HFF-Myc (cell line): ENCODE results near the gene RABAC1.

ENCODE experiments used
- DNase-seq: peaks from one replicate; pipeline ENCODE4 v3.0.0-alpha.2; 2011; ENCODE audit warnings: low read depth; ENCODE audit errors: extremely low read depth
- H3K4me3 ChIP-seq: replicated peaks from 2 replicates; pipeline ENCODE4 v1.5.1; 2011; ENCODE audit warnings: low read depth, mild to moderate bottlenecking, control low read depth, low read length
- CTCF ChIP-seq: IDR thresholded peaks from 2 replicates; pipeline ENCODE4 v1.5.1; 2012; ENCODE audit warnings: mild to moderate bottlenecking, low read depth, low read length, control low read depth; ENCODE audit errors: missing control alignments

Gene RABAC1

GRCh38 chr19:41924151-41925145 lies 34.7 kb downstream of the RABAC1 start:
- DNase-seq = no peak
- TF ChIP-seq CTCF = no peak
- no peak overlapping the region for H3K4me3 ChIP-seq

- no peak overlapping the region for H3K4me3 ChIP-seq
- no peak for DNase-seq
- TF ChIP-seq CTCF = no peak
These were observed 35.9 kb downstream of the RABAC1 start for GRCh38 chr19:41923045-41923788.

GRCh38 chr19:41922585-41922984 lies 36.5 kb downstream of the RABAC1 start:
- no peak for DNase-seq
- TF ChIP-seq CTCF = no peak
- no peak overlapping the region for H3K4me3 ChIP-seq

GRCh38 chr19:41921577-41922576 lies 37.2 kb downstream of the RABAC1 start:
- TF ChIP-seq CTCF = no peak
- DNase-seq = no peak
- no peak overlapping the region for H3K4me3 ChIP-seq

- no peak for DNase-seq
- TF ChIP-seq CTCF = no peak
- no peak overlapping the region for H3K4me3 ChIP-seq
These were observed 38.1 kb downstream of the RABAC1 start for GRCh38 chr19:41920882-41921576.
